ENCODE data around the gene MRM2. TPM values are rescaled to one million over a fixed set of nuclear protein-coding genes. Genes with fewer than 3 reads are reported as not detected.

Gene MRM2
- total and polyA plus RNA-seq, 2 experiments from 2014 or later = 14.8 to 31.3 TPM

DNA sequence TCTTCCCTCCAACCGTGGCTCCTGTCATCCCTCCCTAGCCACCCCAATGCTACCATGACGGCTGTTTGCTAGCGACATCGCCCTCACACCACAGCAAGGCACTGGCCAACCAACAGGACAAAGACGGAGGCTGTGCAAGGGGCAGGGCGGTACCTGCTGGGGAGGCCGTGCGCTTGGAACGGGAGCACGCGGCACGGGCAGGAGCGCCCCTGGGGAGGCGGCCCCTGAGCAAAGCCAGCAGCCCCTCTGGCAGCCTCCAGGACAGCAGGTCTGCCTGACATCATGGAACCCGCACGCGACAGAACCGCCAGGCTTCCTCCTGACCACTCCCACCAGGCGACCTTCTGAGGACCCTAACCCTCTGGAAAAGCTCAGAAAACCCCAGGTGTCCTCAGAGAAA lies 22.0 kb downstream of the MRM2 start:
- WGBS (ENCODE audit: low lambda C conversion rate, missing lambda C conversion rate) = 96% methylated on average over 19 of the region's 19 CpGs
- H3K4me1 ChIP-seq (ENCODE audit: insufficient read depth) = no peaks in the 10 kb centered on the region

DNA sequence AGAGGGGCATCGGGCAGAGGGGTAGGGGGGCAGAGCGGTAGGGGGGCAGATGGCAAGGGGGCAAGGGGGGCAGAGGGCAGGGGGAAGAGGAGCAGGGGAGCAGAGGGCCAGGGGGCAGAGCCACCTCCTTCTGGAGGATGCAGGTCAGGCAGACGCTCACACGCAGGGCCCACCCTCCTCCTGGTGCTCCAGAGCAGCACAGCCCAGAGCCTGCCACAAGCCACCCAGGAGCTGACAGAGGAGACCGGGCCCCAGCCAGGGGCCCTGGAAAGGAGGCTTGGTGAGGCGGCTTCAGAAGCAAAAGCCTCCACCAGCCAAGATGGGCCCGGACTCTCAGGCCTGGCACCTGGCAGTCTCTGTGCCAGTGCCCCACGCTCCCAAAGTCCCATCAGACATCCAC lies 22.4 kb downstream of the MRM2 start:
- WGBS (ENCODE audit: low lambda C conversion rate, missing lambda C conversion rate) = 97% methylated on average over 5 of the region's 8 CpGs
- Histone ChIP-seq H3K4me3 (no peak overlapping the region), H4K20me1 (ENCODE audit: insufficient read depth, poor library complexity, severe bottlenecking) (no peaks in the 10 kb centered on the region), H2AFZ (no peak overlapping the region), H3K27me3 (no peaks in the 10 kb centered on the region), H3K9me3 (ENCODE audit: low read depth) (no peaks in the 10 kb centered on the region), H3K36me3 (replicated peaks; ENCODE audit: insufficient read depth, low read depth) (no peaks in the 10 kb centered on the region), H3K9me2 (replicated peaks; ENCODE audit: insufficient read depth) (no peaks in the 10 kb centered on the region), H3K4me1 (ENCODE audit: insufficient read depth) (no peaks in the 10 kb centered on the region), H3K4me2 (no peak overlapping the region), H3K27ac (no peak overlapping the region), H3K79me2 (no peaks in the 10 kb centered on the region)
- no peak for TF ChIP-seq EZH2phosphoT487 (IDR thresholded peaks at IDR 0.05; ENCODE audit: low read depth, severe bottlenecking, unreplicated experiment)
- no peak for DNase-seq (ENCODE audit: low spot score)

More for the DNA sequence above, 22.0 kb downstream of the MRM2 start:
- Histone ChIP-seq H3K27ac (no peak overlapping the region), H3K4me2 (no peak overlapping the region), H3K27me3 (no peaks in the 10 kb centered on the region), H3K4me3 (no peak overlapping the region), H4K20me1 (ENCODE audit: insufficient read depth, poor library complexity, severe bottlenecking) (no peaks in the 10 kb centered on the region), H3K36me3 (replicated peaks; ENCODE audit: insufficient read depth, low read depth) (no peaks in the 10 kb centered on the region), H3K9me3 (ENCODE audit: low read depth) (no peaks in the 10 kb centered on the region), H2AFZ (no peak overlapping the region), H3K9me2 (replicated peaks; ENCODE audit: insufficient read depth) (no peaks in the 10 kb centered on the region), H3K79me2 (no peaks in the 10 kb centered on the region)
- DNase-seq (ENCODE audit: low spot score) = no peak
- TF ChIP-seq EZH2phosphoT487 (IDR thresholded peaks at IDR 0.05; ENCODE audit: low read depth, severe bottlenecking, unreplicated experiment) (no peak), EZH2 (IDR thresholded peaks at IDR 0.05; ENCODE audit: borderline replicate concordance) (no peak)
- TF ChIP-seq, protein P1, sequence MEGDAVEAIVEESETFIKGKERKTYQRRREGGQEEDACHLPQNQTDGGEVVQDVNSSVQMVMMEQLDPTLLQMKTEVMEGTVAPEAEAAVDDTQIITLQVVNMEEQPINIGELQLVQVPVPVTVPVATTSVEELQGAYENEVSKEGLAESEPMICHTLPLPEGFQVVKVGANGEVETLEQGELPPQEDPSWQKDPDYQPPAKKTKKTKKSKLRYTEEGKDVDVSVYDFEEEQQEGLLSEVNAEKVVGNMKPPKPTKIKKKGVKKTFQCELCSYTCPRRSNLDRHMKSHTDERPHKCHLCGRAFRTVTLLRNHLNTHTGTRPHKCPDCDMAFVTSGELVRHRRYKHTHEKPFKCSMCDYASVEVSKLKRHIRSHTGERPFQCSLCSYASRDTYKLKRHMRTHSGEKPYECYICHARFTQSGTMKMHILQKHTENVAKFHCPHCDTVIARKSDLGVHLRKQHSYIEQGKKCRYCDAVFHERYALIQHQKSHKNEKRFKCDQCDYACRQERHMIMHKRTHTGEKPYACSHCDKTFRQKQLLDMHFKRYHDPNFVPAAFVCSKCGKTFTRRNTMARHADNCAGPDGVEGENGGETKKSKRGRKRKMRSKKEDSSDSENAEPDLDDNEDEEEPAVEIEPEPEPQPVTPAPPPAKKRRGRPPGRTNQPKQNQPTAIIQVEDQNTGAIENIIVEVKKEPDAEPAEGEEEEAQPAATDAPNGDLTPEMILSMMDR (IDR thresholded peaks at IDR 0.05; ENCODE audit: poor library complexity) = no peak

DNA sequence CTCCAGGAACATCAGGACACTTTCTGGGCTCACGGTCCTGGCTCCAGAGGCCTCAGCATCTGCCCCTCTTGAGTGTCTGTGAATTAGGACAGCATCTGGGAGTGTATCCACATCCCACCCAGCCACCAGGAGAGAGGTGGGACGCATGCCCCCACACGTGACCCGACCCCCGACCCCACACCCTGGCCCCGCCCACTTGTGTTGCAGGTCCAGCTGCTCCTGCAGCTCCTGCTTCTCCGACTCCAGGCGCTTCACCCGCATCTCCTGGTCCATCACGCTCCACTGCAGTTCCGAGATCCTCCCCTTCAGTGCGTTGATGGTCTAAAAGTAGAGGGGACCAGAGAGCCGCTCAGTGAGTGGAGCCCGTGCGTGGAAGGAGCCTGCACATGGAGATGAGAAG lies 22.9 kb downstream of the MRM2 start:
- WGBS (ENCODE audit: low lambda C conversion rate, missing lambda C conversion rate) = 97% methylated on average over 15 of the region's 15 CpGs
- TF ChIP-seq, protein P1 (IDR thresholded peaks at IDR 0.05; ENCODE audit: poor library complexity) = no peak
- TF ChIP-seq EZH2phosphoT487 (IDR thresholded peaks at IDR 0.05; ENCODE audit: low read depth, severe bottlenecking, unreplicated experiment) (no peak), EZH2 (IDR thresholded peaks at IDR 0.05; ENCODE audit: borderline replicate concordance) (no peak)
- Histone ChIP-seq H4K20me1 (ENCODE audit: insufficient read depth, poor library complexity, severe bottlenecking) (no peaks in the 10 kb centered on the region), H3K36me3 (replicated peaks; ENCODE audit: insufficient read depth, low read depth) (no peaks in the 10 kb centered on the region), H3K27ac (no peak overlapping the region), H3K27me3 (no peaks in the 10 kb centered on the region), H3K9me3 (ENCODE audit: low read depth) (no peaks in the 10 kb centered on the region), H2AFZ (no peak overlapping the region), H3K79me2 (no peaks in the 10 kb centered on the region), H3K9me2 (replicated peaks; ENCODE audit: insufficient read depth) (no peaks in the 10 kb centered on the region), H3K4me1 (ENCODE audit: insufficient read depth) (no peaks in the 10 kb centered on the region), H3K4me3 (no peak overlapping the region), H3K4me2 (no peak overlapping the region)
- DNase-seq (ENCODE audit: low spot score) = no peak

DNA sequence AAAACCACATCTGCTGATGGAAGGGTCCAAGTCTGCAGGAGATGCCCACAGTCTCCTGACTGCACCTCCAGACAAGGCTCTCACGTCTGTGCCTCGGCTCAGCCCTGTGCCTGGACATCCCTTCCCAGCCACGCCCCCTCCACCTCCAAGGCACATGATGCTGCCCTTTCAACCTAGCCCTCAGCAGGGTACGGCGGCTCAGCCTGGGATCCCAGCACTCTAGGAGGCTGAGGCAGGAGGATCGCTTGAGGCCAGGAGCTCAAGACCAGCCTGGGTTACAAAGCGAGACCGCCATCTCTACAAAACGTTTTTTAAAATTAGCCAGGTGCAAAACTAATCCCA lies 23.6 kb downstream of the MRM2 start:
- Histone ChIP-seq H3K4me2 (no peak overlapping the region), H3K36me3 (replicated peaks; ENCODE audit: insufficient read depth, low read depth) (no peaks in the 10 kb centered on the region), H3K9me3 (ENCODE audit: low read depth) (no peaks in the 10 kb centered on the region), H3K79me2 (no peaks in the 10 kb centered on the region), H3K27ac (no peak overlapping the region), H3K4me3 (no peak overlapping the region), H4K20me1 (ENCODE audit: insufficient read depth, poor library complexity, severe bottlenecking) (no peaks in the 10 kb centered on the region), H2AFZ (no peak overlapping the region), H3K4me1 (ENCODE audit: insufficient read depth) (no peaks in the 10 kb centered on the region), H3K9me2 (replicated peaks; ENCODE audit: insufficient read depth) (no peaks in the 10 kb centered on the region), H3K27me3 (no peaks in the 10 kb centered on the region)
- TF ChIP-seq, protein P1 (IDR thresholded peaks at IDR 0.05; ENCODE audit: poor library complexity) = no peak
- no peak for TF ChIP-seq EZH2phosphoT487 (IDR thresholded peaks at IDR 0.05; ENCODE audit: low read depth, severe bottlenecking, unreplicated experiment)
- TF ChIP-seq EZH2 (IDR thresholded peaks at IDR 0.05; ENCODE audit: borderline replicate concordance) = no peak
- WGBS (ENCODE audit: low lambda C conversion rate, missing lambda C conversion rate) = 93% methylated on average over 9 of the region's 9 CpGs
- DNase-seq (ENCODE audit: low spot score) = no peak

Measured in hepatocyte (in vitro differentiated cells).